ENCODE data around the gene DCP1A.

The DCP1A gene

DNA sequence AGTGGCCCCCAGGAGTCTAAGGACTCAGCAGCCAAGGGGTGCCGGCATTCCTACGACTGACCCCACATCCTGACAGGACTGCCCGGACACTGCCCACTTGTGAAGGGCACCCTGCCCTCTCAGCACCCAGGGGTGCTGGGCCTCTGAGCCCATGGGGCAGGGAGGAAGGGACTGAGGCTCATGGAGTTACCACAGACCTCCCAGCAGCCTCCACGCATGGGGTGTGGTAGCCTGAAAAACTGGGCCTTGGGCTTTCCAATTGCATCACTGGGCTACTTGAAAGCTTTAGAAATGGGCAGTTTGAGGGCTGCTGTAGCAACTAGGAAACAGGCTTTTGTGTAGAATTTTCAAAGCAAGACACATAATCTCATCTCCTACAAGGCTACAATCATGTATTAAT is 104.7 kb downstream of the DCP1A start:
- no peak for DNase-seq

DNA sequence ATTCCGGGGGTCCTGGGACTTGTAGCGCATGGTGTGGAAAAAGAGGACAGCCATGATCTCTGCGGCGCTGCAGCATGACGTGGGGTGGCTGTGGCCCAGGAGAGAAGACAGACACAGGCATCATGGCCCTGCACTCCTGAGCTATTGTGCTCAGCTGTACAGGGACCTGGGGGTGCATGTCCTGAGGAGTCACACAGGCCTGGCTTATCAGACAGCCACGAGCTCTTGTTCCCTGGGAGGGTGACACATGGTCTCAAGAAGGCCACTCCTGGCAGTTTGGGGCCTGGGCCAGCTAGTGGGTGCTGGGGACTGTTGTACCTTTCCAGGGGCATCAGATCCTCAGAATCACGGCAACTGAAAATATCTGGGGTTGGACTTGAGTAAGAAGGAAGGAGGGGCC is 105.2 kb downstream of the DCP1A start:
- no peak for DNase-seq

DNA sequence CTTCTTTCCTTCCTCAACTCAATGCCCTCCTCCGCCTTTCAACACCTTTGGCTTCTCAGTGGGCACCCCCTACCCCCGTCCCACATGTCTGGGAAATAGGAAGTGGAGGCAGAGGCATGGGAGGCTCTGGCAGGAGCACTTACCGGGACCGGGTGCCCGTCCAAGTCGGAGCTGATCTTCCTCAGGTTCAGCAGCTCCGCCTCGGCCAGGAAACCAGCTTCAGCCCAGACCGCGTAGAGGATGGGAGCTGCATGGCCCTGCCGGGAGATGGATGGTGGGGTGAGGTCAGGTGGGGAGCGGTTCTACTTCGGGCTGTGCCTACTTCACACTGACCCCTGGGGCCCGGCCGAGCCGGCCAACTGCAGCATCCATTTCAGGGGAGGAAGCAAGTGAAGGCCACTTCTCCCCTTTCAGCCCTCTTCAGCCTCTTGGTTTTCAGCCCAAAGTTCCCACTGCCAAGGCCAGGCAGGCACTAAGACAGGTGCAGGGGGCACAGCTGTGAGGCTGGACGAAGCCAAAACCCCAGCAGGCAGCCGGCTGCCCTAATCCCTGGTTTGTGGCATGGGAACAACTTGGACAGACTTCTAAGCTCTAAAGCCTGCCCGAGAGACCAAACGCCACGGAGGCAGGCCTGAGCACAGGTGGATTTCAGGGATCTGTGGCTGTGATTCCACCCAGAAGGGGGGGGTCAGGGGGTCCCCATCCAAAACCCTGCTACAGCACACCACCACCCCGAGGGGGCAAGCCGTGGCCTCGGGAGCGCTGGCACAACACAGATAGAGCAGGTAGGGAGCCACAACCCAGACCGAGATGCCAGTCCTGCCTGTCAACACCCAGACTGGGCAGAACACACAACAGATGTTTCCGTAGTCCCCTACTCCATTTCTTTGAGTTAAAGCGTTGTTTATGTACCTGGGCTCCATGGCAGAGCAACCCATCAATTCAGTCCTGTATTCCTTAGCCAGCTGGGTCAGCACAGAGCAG is 106.1 kb downstream of the DCP1A start:
- DNase-seq: no peak

DNA sequence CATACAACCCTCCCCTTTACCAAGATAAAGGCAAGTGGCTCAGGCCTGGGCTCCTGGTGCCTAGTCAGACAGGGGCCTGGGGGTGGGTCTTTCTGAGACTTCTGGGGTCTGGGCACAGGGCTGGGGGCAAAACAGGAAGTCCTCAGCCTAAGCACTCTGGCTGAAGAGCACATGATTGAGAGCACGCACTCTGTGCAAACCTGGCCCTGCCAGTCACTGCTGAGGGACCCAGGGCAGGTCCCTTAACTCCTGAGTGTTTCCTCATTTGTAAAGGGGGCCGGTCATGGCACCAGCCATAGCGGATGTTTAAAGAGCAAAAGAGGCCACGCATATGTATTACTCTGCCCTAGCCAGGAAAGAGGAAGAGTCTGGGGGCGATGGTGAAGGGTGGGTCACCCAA is 107.5 kb downstream of the DCP1A start:
- no peak for DNase-seq

DNA sequence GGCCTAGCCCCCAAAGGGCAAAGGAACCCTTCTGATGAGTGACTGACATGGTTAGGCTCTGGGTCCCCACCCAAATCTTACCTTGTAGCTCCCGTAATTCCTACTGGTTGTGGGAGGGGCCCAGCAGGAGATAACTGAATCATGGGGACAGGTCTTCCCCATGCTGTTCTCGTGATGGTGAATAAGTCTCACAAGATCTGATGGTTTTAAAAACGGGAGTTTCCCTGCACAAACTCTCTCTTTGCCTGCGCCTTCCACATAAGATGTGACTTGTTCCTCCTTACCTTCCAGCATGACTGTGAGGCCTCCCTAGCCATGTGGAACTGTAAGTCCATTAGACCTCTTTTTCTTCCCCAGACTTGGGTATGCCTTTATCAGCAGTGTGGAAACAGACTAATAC is 108.5 kb downstream of the DCP1A start:
- no peak for DNase-seq

DNA sequence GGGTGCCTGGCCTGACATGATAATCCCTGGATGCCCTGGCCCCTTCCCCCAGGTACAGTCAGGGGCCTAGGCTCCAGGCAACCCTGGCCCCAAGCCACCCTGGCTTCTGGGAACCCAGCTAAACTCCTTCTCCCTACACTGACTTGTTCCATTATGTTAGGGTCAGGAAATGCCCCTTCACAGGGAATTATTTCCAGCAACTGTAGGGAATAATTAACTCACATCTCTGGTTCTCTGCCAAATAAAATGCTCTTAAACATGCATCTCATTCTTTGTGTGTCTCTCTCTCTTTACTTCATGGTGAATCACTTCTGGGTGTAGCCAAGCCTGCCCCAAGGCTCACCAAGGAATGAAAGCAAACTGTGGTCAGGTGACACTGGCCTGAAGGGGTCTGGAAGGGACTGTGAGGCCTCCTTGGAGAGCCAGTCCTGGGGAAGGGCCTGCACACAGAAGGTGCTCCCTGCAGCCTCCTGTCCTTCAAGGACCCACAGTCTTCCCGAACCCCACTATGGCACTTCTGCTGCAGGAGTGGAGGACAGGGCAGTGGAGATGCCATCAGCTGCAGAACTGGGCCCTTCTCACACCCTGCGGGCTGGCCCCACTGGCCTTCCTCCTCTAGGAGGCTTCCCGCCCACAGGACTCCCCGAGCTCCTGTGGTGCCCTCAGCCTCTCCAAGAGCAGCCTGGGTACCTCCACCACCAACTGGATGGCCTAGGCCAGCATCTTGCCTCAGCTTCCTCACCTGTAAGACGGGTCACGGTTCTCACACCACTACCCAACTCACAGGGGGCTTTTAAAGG is 109.1 kb downstream of the DCP1A start:
- no peak for DNase-seq

DNA sequence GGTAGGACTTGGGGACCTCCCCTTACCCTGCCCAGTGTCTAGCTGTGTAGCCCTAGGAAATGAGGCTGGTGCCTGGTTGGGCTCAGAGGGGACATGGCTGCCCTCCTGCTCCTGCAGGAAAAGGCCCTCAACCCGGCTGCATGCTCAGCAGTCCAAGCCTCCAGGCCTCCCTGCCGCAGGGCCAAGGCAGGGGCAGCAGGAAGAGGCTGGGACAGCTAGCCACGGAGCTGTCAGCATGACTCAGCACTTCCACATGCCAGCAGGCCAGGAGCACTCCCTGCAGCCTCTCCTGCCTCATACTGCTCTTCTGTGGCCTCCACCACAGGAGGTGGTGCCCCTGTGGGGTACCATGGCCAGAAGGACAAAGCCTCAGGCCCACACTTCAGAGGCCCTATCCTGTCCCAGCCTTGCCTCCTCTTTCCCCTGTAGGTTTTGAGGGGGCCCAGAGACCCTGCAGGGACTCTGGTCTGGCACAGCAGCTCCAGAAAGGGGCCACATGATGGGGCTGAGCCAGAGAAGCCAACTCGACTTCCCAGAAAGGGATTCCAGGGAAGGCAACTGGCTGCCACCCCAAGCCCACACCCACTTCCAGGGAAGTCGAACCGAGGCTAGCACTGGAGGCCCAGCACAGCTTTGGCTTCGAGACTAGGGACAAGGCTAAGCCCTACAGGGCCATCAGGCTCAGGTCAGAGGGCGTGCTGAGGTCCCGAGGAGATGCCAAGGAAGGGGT is 111.1 kb downstream of the DCP1A start:
- DNase-seq: no peak

DNA sequence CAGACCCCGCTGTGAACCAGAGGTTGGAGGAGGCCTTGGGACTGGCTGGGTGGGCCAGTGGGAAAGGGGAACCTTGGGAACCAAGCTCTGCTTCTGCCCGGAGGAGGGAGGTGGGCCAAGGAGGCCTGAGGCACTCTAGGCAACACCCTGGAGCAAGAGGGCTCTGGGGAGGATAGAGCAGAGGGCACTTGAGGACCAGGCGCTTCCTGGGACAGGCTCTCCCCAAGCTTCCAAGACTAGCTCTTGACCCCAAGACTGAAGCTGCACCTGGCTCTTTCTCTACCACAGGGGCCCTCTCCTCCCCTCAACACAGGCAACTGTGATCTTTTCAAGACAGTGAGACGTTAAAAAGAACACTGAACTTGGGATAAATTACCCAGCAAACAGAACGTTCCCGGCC is 111.8 kb downstream of the DCP1A start:
- DNase-seq: no peak

DNA sequence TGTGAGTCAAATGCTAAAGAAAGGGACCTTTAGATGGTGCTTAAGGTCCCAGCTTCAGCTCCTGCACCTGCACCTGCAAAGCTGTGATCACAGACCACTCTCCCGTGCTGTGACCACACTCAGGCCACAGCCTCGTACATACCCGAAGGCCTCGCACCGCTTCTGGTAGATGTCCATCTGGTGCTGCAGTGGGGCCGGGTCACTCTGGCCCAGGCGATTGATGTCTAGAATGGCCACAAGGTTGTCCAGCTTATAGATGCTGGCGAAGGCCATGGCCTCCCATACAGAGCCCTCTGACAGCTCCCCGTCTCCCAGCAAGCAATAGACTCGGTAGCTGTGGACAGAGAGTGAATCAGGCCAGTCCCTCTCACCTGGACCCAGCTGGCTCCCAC is 112.5 kb downstream of the DCP1A start:
- no peak for DNase-seq

DNA sequence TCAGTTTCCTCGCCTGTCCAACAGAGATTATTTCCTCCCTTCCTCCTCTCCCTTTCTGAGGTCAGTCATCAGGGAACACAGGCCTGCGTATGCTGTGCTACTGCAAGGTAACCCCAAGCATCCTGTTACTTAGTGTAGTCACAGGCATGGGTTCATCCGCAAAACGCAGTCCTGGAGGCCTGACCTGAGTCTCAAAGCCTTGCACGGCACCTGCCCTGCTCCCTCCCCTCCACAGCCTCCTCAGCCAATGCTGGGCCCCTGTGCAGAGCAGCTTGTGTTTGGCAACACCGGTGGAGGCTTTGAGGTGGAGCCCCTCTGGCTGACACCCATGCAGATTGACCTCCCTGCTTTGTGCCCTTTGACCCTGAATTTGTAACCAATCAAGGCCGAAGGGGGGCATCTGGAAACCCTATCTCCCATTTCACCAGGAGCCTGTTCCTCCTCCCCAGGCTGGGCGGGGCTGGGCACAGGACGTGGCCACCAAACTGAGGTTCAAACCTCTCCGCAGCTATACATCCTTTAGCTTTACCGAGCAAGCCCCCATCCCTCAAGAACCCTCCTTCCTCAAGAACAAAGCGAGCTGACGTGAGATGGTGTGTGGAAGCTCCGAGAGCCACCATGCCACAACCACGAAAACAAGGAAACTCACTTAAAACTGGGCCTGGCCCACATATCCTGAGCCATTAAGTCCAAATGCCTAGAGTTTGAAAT is 113.1 kb downstream of the DCP1A start:
- DNase-seq: no peak

Data from NCI-H82 (cell line).